ENCODE measurements around the gene SLC1A4.
"Not testable (repeated sequence)": the region's sequence is repeated elsewhere in the genome, so short reads cannot be mapped to it uniquely, and the experiment has no call there.

Gene SLC1A4

DNA sequence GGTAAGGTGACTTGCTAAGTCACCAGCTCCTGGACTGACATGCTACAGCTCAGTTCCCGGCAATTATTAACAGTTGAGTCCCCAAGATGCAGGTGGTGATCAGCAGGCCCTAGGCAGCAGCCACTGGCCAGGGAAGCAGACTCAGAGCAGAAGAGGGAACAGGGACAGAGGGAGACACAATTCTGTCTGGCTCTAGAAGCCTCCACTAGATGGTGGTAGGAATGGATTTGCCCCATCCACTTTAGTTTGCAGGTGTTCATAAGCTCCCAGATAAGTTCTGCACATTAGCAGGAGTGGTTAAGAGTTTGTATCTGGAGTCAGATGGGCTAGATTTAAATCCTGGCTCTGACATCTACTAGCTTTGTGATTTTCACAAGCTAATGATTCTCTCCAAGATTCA lies 25.5 kb upstream of the SLC1A4 start:
- TF ChIP-seq CTCF (conservative IDR thresholded peaks at IDR 0.05; ENCODE audit: low read depth): no peak
- POLR2A ChIA-PET (ENCODE audit: low non-redundant PET): no interaction called here
- DNase-seq (ENCODE audit: low spot score): no peak
- no peak overlapping the region for H3K27ac ChIP-seq
- CTCF ChIA-PET: interaction anchor here (0.5 kb wide), 1 partner anchor 10 kb away, joined by 3 read pairs; no protein-coding TSS in a partner anchor

DNA sequence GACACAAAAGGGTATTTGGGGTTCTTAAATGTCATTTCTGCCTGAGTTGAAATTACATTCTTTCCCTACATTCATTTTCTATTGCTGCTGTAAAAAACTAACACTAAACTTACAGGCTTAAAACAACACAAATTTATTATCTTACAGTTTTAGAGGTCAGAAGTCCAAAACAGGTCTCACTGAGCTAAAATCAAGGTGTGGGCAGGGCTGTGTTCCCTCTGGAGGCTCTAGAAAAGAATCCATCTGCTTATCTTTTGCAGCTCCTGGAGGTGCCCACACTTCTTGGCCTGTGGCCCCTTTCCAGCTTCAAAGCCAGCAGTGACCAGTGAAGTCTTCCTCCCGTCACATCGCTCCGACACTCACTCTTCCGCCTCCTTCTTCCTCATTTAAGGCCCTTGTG lies 23.2 kb upstream of the SLC1A4 start:
- no peak overlapping the region for H3K27ac ChIP-seq
- DNase-seq (ENCODE audit: low spot score): no peak
- TF ChIP-seq CTCF (conservative IDR thresholded peaks at IDR 0.05; ENCODE audit: low read depth): no peak
- POLR2A ChIA-PET (ENCODE audit: low non-redundant PET): no interaction called here
- CTCF ChIA-PET: no interaction called here

DNA sequence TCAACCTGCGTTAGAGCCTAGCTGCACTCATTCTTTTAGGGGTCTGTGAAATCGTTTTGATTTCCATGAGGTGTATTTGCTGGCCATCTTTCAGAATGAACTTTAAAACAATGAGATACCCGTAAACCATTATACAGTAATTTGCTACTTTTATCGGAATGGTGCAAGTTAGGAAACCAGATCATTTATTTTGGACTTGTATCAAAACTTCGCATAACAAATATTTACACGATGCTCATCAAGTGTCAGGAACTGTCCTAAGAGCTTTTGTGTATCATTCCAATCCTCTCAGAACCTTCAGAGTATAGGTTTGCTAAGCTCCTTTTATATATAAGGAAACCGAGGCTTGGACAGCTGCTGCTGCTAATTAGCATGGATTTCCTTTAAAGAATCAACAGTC lies 22.4 kb upstream of the SLC1A4 start:
- CTCF ChIA-PET: no interaction called here
- POLR2A ChIA-PET (ENCODE audit: low non-redundant PET): no interaction called here
- no peak overlapping the region for H3K27ac ChIP-seq
- DNase-seq (ENCODE audit: low spot score): no peak
- TF ChIP-seq CTCF (conservative IDR thresholded peaks at IDR 0.05; ENCODE audit: low read depth): no peak

GRCh38 chr2:64967601-64968000 lies 21.6 kb upstream of the SLC1A4 start:
- H3K27ac ChIP-seq: no peak overlapping the region
- ChIA-PET CTCF (no interaction called here), POLR2A (ENCODE audit: low non-redundant PET) (no interaction called here)
- no peak for TF ChIP-seq CTCF (conservative IDR thresholded peaks at IDR 0.05; ENCODE audit: low read depth)
- no peak for DNase-seq (ENCODE audit: low spot score)

DNA sequence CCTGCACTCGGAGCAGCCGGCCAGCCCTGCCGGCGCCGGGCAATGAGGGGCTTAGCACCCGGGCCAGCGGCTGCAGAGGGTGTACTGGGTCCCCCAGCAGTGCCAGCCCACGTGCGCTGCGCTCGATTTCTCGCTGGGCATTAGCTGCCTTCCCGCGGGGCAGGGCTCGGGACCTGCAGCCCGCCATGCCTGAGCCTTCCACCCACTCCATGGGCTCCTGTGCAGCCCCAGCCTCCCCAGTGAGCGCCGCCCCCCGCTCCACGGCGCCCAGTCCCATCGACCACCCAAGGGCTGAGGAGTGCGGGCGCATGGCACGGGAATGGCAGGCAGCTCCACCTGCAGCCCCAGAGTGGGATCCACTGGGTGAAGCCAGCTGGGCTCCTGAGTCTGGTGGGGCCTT lies 20.1 kb upstream of the SLC1A4 start:
- CTCF ChIA-PET: interaction anchor here (0.6 kb wide), 1 partner anchor 15 kb away, joined by 3 read pairs; no protein-coding TSS in a partner anchor
- DNase-seq (ENCODE audit: low spot score); POLR2A ChIA-PET (ENCODE audit: low non-redundant PET); H3K27ac ChIP-seq: not testable (repeated sequence)

- DNase-seq (ENCODE audit: low spot score): no peak
- POLR2A ChIA-PET (ENCODE audit: low non-redundant PET): no interaction called here
- CTCF ChIA-PET: no interaction called here
- H3K27ac ChIP-seq: no peak overlapping the region
- no peak for TF ChIP-seq CTCF (conservative IDR thresholded peaks at IDR 0.05; ENCODE audit: low read depth)
These were observed 18.7 kb upstream of the SLC1A4 start for GRCh38 chr2:64970495-64970894.

DNA sequence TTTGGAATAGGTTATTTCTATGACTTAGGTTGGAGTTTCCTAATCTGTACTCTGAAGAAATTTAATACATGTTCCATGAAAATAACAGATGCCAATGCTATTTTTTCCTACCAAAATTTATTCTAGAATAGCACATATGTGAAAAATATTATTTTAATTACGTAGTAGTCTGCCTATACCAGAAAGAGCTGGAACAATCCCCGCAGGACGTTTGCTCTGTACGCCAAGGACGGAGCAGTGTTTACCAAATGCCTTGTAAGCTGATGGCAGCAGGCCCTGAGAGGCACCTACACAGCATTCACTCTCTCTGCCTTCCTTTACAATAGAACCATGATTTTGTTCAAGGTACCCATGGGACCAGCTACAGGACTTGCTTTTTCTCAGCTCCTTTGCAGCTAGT lies 16.8 kb upstream of the SLC1A4 start:
- ChIA-PET POLR2A (ENCODE audit: low non-redundant PET) (no interaction called here), CTCF (interaction anchor here (1.0 kb wide), 1 partner anchor 55 kb away, joined by 5 read pairs; no protein-coding TSS in a partner anchor)
- no peak for DNase-seq (ENCODE audit: low spot score)
- no peak overlapping the region for H3K27ac ChIP-seq
- no peak for TF ChIP-seq CTCF (conservative IDR thresholded peaks at IDR 0.05; ENCODE audit: low read depth)

Measured in RWPE1 (cell line).